ENCODE measurements around the gene ETV4.

ETV4 gene

GRCh38 chr17:43546319-43547188, at the start of gene ETV4:
TSS of gene ETV4 (minus strand) at chr17:43546340. CDS start at chr17:43545617, 723 bp downstream.
- DNase-seq (ENCODE audit: low read depth) = peak; percentile 92

- no peak for DNase-seq (ENCODE audit: low read depth)
These were observed 49.3 kb upstream of the ETV4 start for GRCh38 chr17:43595466-43595865.

- DNase-seq (ENCODE audit: low read depth) = no peak
These were observed 45.8 kb upstream of the ETV4 start for GRCh38 chr17:43591779-43592562.

- no peak for DNase-seq (ENCODE audit: low read depth)
These were observed 44.9 kb upstream of the ETV4 start for GRCh38 chr17:43591001-43591400.

DNA sequence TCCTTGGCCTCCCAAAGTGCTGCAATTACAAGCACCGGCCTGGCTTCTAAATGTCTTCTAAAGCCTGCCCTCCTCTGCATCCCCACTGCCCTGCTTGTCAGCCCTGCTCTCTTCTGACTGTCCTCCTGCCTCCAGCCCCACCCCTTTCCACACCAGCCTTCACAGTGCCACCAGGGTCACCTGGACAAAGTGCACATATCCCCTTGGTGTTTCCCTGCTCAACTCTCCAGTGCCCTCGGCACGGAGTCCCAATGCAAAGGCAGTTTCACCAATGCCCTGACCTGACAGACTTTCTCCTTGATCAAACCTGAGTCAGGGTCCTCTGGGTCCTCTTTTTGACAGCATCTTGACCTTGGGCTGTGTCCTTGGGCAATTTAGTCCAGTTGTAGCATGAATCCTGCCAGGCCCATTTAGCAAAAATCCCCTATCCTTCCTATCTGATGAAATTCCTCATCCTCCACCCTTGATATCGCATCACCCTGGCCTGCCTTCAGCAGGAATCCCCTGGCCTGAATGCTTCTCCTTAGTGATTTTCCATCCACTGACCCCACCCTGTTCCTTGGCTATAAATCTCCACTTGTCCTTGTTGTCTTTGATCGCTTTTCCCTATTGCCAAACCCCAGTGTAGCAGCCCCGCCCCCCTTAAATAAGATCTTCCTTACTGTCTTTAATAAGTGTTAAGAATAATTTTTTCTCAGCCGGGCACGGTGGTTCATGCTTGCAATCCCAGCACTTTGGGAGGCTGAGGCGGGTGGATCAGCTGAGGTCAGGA, 42.7 kb upstream of the ETV4 start:
- DNase-seq (ENCODE audit: low read depth) = no peak

- DNase-seq (ENCODE audit: low read depth) = no peak
These were observed 42.0 kb upstream of the ETV4 start for GRCh38 chr17:43588121-43588520.

DNA sequence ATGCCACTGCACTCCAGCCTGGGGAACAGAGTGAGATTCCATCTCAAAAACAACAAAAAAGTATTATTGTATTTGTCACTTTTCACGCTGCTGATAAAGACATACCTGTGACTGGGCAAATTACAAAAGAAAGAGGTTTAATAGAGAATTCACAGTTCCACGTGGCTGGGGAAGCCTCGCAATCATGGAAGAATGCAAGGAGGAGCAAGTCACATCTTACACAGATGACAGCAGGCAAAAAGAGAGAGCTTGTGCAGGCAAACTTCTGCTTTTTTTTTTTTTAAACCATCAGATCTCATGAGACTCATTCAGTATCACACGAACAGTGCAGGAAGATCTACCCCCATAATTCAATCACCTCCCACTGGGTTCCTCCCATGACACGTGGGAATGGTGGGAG, 41.5 kb upstream of the ETV4 start:
- no peak for DNase-seq (ENCODE audit: low read depth)

DNA sequence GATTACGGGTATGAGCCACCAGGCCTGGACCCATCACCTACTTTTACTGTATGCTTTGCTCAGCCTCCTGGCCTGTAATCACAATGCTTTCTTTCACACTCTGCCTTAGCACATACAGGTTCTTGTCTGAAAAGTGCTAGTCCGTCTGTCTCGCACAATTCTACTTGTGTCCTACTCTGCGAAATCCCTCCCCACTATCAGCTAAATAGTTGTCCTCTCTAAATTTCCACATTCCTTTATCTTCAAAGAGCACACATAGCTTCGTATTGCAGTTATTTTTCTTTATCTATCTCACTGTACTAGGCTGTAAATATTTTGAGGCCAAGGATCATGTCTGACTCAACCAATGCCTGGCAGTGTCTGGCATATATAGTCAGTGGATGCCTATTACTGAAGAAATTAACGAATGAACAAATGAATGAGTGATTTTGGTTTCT, 38.5 kb upstream of the ETV4 start:
- DNase-seq (ENCODE audit: low read depth) = no peak

GRCh38 chr17:43583332-43583731, 37.2 kb upstream of the ETV4 start:
- no peak for DNase-seq (ENCODE audit: low read depth)

- DNase-seq (ENCODE audit: low read depth) = no peak
These were observed 35.5 kb upstream of the ETV4 start for GRCh38 chr17:43581613-43582012.

- DNase-seq (ENCODE audit: low read depth) = no peak
These were observed 35.0 kb upstream of the ETV4 start for GRCh38 chr17:43581130-43581529.

- DNase-seq (ENCODE audit: low read depth) = no peak
These were observed 33.5 kb upstream of the ETV4 start for GRCh38 chr17:43579566-43580140.

DNA sequence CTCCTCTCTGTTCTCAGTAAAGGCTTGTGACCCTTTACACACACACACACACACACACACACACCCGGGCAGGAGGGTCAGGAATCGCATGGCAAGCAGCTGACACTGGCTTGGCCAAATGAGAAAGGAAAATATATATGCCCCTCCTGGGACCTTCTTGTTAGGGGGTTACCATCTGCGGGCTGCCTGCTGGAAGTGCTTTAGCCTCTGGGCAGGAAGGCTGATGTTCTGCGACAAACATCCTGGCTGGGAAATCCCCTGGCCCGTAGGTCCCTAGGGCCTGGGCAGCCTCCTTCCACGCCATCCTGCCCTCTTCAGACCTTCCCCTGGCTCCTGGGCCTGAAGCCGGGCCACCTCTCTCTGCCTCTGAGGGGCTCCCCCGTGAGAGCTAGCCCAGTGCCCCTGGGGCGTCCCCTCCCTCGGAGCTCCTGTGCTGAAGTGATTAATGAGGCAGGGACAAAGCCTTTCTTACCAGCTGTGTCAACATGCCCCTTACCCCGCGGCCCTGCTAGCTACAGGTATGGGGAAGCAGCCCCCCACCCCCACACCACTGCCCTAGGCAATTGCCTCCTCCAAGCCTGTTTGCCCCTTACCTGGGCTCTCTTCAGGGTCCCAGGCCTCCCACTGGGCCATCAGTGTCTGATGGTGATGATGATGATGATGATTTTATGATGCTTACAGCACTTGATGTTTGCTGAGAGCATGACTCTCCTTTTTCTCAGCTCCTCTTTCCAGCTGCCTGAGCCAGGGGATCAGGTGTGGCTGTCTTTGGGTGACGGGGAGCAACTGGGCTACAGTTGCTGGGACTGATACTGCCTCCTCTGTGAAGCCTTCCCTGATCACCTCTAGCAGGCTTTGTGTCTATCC, 32.8 kb upstream of the ETV4 start:
- peak; percentile 0 for DNase-seq (ENCODE audit: low read depth)

- DNase-seq (ENCODE audit: low read depth) = no peak
These were observed 32.2 kb upstream of the ETV4 start for GRCh38 chr17:43578404-43578698.

DNA sequence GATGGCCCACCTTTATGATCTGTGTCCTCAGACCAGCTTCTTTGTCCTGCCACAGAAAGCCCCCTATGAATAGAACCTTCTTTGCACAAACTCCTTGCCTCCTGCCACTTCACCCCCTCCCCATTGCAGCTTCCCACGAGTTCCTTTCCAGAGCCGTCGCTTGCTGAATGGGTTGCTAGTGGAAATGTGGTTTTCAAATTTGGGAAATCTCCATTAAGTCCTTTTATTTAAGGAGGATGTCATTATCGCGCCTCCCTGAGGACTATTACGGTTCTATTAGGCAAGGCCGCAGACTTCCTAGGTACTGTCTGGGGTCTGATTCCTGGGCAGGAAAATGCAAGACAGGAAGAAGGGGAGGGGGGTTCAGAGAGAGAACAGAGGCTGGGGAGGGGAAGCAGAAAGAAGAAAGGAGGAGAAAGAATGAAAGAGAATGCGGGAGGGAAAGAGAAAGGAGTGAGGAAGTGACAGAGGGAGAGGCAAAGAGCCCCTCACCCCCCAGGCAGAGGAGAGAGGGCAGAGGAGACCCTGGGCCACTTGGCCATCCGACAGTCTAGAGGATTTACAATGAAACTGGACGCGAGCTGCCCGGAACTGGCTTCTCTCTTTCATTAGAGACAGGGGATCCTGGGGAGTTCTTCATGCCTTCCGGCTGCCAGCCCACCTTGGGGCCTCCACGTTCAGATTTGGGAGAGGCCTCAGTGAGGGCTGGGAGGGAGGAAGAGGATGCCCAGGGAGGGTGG, 31.7 kb upstream of the ETV4 start:
- DNase-seq (ENCODE audit: low read depth) = no peak

- peak; percentile 54 for DNase-seq (ENCODE audit: low read depth)
These were observed 30.6 kb upstream of the ETV4 start for GRCh38 chr17:43576563-43577229.

DNA sequence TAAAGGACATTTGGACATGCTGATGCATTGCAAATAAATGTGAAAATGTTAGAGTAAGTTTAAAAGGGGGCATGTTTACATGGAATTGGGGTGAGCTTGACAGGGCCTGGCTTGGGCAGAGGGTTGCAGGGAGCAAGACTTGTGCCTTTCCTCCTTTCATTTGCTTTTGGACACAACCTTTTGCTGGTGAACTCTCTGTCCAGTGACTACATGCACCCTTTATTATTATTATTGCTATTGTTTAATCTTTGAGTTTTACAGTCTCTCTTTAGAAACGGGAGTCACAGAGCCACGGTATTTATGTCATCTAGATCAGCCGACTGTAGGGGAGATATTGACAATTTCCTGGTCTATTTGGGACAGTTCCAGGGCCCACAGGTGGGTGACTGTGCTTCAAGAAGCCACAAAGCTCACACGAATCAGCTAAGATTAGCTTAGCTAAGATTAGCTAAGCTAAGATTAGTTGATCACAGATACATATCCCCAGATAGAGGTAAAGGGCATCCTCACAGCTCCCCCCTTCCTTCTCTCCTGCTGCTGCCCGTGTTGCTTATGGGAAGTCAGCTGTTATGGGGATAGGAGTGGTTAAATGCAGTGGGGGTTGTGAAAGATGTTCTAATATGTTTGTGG, 28.9 kb upstream of the ETV4 start:
- DNase-seq (ENCODE audit: low read depth) = no peak

DNA sequence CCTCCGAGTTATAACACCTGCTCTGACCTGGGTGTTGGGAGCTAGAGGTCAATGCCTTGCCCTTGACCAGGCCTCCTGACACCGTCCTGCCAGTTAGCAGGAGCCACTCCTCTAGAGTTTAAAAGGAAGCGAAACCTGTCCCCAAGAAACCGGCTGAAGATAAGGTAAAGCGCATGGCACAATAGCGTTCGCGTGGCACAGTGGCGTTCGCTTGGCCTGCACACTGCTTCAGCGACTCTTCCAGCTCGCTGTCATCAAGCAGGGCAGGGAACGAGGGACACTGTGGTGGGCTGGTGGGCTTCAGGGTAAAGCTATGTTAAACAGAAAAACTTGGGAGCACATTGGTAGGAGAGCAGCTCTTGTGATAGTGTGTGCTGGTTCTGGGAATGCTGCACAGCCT, 28.2 kb upstream of the ETV4 start:
- DNase-seq (ENCODE audit: low read depth) = no peak

DNA sequence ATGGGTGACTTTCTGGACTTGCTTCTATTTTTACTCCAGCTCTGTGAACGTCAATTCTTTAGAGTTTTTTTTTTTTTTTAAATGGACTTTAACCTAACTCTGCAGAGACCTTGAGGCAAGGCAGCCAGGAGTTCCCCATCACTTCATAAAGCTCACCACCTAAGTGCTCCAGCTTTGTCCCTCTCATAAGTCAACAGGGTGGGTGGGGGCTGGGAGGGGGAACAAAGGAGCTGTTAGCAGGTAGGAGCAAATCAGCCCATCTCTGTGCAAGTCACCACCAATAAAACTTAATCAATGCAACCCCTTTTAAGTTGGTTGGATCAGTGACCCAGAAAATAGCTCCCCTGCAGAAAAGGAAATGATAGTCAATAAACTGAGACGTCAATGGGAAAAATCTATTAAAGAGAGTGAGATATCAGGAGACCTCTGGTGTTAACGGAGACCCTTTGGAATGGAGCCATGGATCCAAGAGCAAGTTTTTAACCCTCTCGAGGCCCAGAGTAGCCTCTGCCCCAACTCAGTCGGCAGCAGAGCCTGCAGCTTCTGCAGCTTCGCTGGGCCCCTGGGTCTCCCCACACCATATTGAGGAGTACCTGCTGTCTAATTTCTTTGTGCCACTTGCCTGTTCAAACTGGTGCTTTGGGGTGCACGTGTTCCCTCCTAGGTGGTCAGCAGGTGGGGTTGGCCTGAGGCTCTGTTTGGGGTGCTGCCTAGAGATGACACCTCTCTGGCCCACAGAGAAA, 27.6 kb upstream of the ETV4 start:
- DNase-seq (ENCODE audit: low read depth) = no peak
